ENCODE data around the gene VAV2. TPM values are rescaled to one million over a fixed set of nuclear protein-coding genes. Genes with fewer than 3 reads are reported as not detected.

VAV2 gene
- total RNA-seq, 1 donor from 2014 or later = 52.0 TPM

- DNase-seq (ENCODE audit: low read depth) = peak; percentile 53
Measured at GRCh38 chr9:133742849-133743444, 249.2 kb downstream of the VAV2 start.

DNA sequence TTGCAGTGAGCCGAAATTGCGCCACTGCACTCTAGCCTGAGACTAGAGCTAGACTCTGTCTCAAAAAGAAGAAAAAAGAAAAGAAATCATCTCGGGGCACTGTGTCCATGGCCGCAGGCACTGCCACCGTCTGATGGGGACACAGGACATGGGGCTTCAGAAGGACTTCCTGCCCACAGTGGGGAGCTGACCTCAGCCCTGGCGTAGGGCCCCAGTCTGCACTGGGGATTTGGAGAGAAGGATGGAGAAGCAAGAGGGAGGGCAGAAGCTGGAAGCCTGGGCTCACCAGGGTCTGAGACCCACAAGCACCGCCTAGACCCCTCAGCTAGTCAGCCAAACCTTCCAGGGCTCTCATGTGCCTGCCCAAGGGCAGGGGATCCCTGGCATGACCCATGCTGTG, 249.9 kb downstream of the VAV2 start:
- no peak for DNase-seq (ENCODE audit: low read depth)

DNA sequence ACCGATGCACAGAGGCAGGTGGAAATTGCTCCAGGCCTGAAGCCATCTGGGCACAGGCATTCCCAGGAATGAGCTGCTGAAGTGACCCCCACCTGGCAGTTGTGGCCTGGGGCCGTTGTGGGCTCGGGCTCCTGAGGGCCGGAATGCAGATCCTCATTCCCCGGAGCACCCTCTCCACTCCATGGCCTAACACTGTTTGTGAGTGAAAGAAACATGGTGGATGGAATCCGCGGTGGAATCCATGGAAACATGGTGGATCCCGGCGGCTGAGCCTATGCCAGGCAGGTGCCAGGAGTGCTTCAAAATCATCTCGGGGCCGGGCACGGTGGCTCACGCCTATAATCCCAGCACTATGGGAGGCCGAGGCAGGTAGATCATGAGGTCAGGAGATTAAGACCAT, 250.4 kb downstream of the VAV2 start:
- DNase-seq (ENCODE audit: low read depth) = no peak

DNA sequence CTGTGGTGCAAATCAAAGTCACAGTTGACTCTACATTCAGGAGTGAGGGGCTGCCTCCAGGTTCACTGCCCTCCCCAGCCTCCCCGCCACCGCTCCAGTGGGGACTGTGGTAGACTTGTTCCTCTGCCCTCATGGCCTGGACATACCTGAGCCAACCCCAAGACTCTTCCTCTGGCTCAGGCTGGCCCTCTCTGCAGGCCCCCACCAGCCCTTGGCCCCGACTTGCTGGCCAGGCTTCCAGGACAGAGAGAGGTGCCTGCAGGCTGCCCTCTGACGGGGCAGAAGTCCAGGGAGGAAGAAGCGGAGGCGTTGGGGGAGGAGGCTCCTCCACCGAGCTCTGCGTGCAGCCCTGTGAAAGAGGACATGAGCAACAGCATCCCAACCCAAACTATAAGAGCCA, 251.2 kb downstream of the VAV2 start:
- DNase-seq (ENCODE audit: low read depth) = no peak

DNA sequence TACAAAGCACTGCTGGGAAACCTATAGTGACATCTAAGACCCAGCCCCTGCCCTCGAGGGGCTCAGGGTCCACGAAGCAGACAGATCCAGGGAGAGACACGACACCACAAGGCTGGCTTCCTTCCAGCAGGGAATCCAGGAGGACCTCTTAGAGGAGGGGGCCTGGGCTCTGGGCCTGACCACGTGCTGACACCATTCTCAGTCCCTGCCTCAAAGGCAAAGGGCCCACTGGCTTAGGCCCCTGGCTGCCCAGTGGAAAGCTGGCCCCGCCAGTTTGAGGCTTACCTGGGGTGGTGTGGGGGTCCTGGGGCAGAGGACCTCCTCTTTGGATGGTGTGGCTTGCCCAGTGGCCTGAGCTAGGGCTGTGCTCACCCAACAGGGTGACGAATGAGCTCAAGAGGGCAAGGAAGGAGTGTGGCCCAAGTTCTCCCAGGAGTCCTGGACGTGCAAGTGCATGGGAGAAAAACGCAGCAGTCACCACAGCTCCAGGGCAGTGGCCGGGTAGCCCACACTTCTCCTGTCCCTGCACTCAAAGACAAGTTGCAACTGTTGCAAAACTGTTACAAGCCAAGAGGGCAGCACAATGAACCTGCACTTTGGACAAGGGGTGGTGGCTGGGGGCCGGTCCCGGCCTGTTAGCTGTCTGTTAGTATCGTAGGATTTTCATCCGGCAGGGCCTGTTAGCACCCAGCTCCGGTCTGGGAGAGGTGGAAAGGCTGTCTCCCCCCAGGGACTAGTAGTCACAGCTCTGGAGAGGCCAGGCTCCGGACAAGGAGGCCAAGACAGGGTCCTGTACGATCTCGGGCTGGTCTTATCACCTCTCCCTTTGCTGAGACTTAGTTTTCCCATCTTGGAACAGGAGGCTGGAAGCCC, 252.5 kb downstream of the VAV2 start:
- DNase-seq (ENCODE audit: low read depth) = no peak

DNA sequence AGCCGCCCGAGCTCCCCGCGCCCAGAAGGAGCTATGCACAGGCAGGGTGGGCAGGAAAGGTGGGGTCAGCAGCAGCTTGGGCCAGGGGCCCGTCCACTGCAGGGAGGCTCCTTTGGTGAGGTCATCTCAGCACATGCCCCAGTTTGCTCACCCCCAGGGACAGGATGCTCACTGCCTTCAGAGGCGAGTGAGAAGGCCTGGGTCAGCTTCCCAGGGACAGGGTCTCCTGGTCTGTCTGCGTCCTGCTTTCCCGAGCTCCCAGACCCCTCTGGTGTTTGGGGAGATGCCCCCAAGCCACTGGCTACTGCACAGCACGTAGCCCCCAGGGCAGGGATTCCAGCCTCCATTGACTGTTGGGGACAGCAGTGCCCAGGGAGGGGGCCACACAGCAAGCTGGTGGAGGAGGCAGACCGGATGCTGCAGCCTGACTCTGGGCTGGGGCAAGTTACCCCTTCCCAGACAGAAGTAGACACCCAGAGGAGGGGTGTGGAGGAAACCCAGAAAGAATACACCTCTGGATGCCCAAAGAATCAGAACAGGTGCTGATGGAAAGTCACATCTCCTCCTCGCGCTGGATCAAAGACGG, 253.4 kb downstream of the VAV2 start:
- no peak for DNase-seq (ENCODE audit: low read depth)

DNA sequence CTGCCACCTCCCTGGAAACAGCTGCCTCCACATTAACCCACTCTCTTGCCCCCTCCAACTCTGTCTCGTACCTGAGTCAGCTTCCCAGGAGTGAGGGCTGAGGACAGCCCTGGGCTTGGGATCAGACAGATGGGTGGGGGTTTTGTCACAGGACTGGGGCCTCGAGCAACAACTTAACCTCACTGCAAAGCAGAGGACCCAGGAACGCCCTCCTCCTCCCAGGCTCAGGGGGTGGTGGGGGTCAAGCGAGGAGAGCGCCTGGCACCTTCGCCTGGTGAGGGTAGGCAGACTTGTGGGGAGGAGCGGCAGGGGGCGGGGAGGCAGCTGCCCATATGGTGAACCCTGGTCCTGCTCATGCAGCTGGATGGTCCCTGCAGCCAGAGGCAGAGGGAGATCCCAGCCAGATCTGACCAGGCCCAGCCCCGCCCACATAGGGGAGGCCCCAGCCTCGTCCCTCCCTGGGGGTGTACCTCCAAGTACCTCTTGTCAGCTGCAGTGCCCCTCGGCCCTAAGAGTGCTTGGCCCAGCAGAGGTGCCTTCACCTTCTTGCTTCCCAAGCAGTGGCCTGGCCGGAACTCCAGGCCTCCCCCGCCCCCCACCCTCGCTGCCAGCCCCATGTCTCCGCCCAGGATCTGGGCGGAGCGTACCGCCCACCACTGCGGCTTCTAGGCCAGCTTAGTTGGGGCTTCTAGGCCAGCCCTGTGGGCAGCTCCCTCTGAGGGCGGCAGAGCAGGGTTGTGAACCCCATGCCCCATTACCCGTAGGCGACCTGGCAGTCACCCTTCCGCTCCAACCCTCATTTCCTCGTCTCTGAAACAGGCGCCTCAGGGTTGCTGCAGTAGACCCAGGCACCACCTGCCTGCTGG, 254.1 kb downstream of the VAV2 start, which contains the start of gene SARDH:
Gene SARDH, minus strand, starts transcription at position 579 of the 866 bp plus-strand sequence. CDS start 4,179 bp downstream, outside the sequence.
- peak; percentile 56 for DNase-seq (ENCODE audit: low read depth)

DNA sequence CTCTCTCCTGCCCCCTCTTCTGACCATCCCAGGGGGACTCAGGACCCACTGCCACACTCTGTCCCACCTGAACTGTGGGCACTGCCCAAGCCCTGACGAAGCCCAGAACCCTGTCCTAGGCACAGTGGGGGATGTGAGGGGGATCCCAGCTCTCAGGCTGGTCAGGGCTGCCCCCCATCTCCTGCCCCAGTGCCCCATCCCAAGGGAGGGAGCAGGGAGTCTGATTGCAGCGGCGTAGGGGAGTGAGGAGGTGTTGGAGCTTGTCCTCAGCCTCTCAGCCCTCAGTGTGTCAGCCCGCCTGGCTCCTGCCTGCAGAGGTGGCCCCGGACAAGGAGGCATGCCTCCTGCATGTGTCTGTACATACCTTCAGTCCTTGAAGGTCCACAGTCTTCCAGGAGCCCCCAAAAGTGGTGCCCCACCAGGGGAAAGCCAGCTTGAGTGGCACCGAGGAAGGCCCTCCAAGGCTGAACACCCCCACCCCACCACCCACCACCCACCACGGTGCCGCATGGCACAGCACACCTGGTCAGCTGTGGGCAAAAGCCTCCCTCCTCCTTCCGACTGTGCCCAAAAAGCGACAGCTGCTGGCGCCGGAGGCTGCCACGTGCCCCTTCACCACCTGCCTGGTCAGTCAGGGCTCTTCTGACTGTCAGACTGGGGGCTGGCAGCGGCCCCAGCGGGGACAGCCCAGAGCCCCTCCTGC, 254.9 kb downstream of the VAV2 start:
- DNase-seq (ENCODE audit: low read depth) = no peak

DNA sequence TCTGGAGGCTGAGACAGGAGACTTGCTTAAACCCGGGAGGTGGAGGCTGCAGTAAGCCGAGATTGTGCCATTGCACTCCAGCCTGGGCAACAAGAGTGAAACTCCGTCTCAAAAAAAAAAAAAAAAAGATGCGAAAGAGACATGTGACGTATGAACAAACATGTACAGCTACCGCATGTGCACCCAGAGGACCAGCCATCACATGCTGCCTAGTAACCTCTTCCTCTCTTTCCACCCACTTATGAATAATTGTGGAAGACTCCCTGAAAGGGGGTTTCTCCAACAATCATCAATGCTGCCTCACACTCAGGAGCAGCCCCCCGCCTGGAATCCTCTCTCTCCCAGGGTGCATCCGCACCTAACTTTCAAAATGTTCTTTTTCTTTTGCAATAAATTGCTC, 256.2 kb downstream of the VAV2 start:
- no peak for DNase-seq (ENCODE audit: low read depth)

- DNase-seq (ENCODE audit: low read depth) = no peak
Measured at GRCh38 chr9:133735415-133735775, 256.7 kb downstream of the VAV2 start.

GRCh38 chr9:133734590-133735414, 257.3 kb downstream of the VAV2 start:
- no peak for DNase-seq (ENCODE audit: low read depth)

GRCh38 chr9:133733796-133734533, 258.2 kb downstream of the VAV2 start:
- no peak for DNase-seq (ENCODE audit: low read depth)

DNA sequence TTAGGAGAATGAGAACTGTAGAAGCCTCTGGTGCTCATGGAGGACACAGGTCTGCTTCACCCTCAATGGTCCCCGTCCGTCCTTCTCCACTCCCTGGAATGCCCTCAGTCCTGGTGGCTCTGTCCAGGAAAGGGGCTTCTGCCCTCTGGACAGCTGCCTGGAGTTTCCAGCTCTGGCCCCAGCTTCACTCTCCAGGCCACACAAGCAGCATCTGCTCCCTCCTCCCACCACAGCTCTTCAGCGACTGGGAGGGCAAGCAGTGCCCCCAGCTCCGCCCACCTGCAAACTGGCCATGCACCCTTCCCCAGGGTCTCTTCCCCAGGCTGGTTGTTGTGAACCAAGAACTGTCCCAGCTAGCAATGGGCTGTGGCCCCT, 258.7 kb downstream of the VAV2 start:
- DNase-seq (ENCODE audit: low read depth) = no peak

- DNase-seq (ENCODE audit: low read depth) = no peak
Measured at GRCh38 chr9:133732639-133733408, 259.3 kb downstream of the VAV2 start.

DNA sequence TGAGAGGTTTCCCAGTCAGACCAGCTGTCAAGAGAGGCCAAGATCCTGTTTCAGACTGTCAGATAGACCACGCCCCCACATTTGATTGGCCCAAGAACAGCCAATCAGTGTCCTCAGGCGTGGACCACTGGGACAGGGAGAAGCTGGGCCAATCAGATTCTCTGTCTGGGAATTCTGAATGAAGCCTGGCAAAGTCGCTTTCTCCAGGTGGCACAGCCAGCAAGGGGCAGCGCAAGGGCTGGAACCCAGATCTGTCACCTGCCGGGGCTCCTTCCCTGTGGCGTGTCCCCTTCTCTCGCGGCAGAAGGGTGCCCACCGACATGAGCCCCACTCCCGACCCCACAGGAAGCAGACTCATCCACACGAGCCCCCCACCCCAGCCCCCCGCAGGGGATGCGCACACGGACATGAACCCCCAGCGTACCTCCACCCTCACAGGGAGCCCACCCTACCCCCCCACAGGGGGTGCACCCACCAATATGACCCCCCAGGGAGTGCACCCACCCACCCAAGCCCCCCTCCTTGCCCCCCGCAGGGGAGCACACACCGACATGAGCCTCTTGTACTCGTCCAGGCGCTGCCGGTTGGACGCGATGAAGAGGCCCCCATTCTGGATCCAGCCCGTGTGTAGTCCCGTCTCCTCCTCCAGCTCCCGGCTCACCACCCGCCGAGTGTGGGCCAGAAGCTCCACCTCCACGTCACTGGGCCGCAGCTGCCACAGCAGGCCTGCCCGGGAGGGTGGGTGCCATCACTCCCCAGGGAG, 260.1 kb downstream of the VAV2 start:
- DNase-seq (ENCODE audit: low read depth) = no peak

GRCh38 chr9:133730994-133731715, 261.0 kb downstream of the VAV2 start:
- DNase-seq (ENCODE audit: low read depth) = no peak

GRCh38 chr9:133729617-133730281, 262.4 kb downstream of the VAV2 start:
- DNase-seq (ENCODE audit: low read depth) = no peak
